Erythroblast (primary cell): Measurements from ENCODE around the gene TRIM63.

ENCODE experiments used
- GATA1 ChIP-seq: IDR thresholded peaks from 2 replicates; pipeline ENCODE4 v1.6.1; 2011; ENCODE audit warnings: low read depth, mild to moderate bottlenecking, control low read depth, low read length, moderate library complexity
- POLR2A ChIP-seq: IDR thresholded peaks from 2 replicates; pipeline ENCODE4 v1.6.1; 2011; ENCODE audit warnings: mild to moderate bottlenecking, low read length

- TF ChIP-seq POLR2A (no peak), GATA1 (no peak)
Measured at GRCh38 chr1:26023826-26024225, 43.6 kb downstream of the TRIM63 start.
